Activated CD4-positive, alpha-beta T cell treated with anti-CD3 and anti-CD28 coated beads, Interleukin-2, amount 10 ng/mL, durations not matched to agents 24 days and 14 days (primary cell): ENCODE measurements around the gene NPIPB8. TPM values are rescaled to one million over a fixed set of nuclear protein-coding genes. Genes with fewer than 3 reads are reported as not detected.
A peak's percentile ranks its signal among the peaks of the same experiment; 100 is the strongest.
"Not testable (repeated sequence)": the region's sequence is repeated elsewhere in the genome, so short reads cannot be mapped to it uniquely, and the experiment has no call there.

Experiments
- DNase-seq: peaks from one replicate; pipeline ENCODE4 v3.0.0; 2022
- H3K27ac Mint-ChIP-seq: one replicate; pipeline ENCODE4 v1.8.0; 2022; ENCODE audit warnings: mild to moderate bottlenecking, mixed read lengths
- H3K27me3 Mint-ChIP-seq: one replicate; pipeline ENCODE4 v1.8.0; 2022; ENCODE audit warnings: mixed read lengths
- H3K36me3 Mint-ChIP-seq: one replicate; pipeline ENCODE4 v1.8.0; 2022; ENCODE audit warnings: low read depth, mild to moderate bottlenecking, mixed read lengths
- H3K4me1 Mint-ChIP-seq: one replicate; pipeline ENCODE4 v1.8.0; 2021; ENCODE audit warnings: mixed read lengths
- H3K4me3 Mint-ChIP-seq: one replicate; pipeline ENCODE4 v1.8.0; 2022; ENCODE audit warnings: mild to moderate bottlenecking, moderate library complexity, mixed read lengths
- H3K9me3 Mint-ChIP-seq: one replicate; pipeline ENCODE4 v1.8.0; 2021; ENCODE audit warnings: mixed read lengths
- intact Hi-C: fragments of 100-400 bp; cut with micrococcal nuclease; formaldehyde crosslinking; loops from one replicate; pipeline ENCODE4 v1.15.1; 2023
- total RNA-seq: library from RNA; stranded (reverse); gene quantifications from 2 replicates; pipeline ENCODE4 v1.2.3, GENCODE V29; 2022

Gene NPIPB8
- total RNA-seq, 1 donor from 2014 or later: 2.4 TPM

DNA sequence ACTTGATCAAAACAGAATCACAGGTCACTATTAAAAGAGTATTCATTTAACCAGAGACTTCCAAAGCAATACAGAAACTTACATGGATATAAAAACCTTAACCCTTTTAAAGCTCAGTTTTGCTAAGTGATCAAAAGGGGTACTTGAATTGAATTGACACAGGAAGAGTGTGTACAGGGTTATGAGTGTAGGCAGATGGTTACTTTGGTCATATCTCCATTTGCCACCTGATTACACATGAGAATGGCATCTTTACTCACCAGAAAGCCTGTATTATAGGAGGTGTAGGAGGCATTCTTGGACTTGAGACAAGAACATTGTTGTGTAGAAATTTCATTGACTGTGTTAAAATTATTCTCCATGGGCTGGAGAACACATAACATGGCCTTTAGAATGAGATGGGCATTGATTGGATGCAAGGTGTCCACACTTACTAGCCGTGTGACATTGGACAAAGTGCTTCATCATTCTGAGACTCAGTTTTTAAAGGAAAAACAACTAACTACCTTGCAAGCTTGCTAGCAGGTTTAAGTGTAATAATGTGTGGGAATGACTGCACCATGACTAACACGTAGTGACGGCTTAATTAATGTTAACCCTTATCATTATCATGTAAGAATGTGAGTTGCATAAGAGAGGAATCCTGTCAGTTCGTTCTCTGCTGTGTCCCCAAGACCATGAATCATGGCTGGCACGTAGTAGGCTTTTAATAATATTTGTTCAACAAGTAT, 1.6 kb upstream of the NPIPB8 start:
- intact Hi-C loops, H3K9me3 Mint-ChIP-seq, DNase-seq, H3K27ac Mint-ChIP-seq, H3K4me3 Mint-ChIP-seq, H3K36me3 Mint-ChIP-seq, H3K4me1 Mint-ChIP-seq, H3K27me3 Mint-ChIP-seq: not testable (repeated sequence)

DNA sequence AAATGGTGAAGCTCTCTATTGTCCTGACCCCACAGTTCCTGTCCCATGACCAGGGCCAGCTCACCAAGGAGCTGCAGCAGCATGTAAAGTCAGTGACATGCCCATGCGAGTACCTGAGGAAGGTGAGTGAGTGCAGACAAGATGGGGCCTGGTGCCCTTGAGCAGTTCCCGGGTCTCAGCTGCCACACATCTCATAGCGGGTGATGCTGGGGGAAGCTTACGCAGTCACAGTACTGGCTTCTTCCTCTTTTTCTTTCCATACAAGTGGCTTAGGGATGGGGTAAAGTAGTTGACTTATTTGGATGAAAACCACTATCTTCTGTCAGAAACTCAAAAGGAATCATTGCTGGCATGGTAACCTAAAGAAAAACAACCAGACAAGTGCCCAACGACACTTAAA, 494 bp downstream of the NPIPB8 start:
- H3K4me3 Mint-ChIP-seq, H3K9me3 Mint-ChIP-seq, DNase-seq, H3K4me1 Mint-ChIP-seq, intact Hi-C loops, H3K36me3 Mint-ChIP-seq, H3K27me3 Mint-ChIP-seq, H3K27ac Mint-ChIP-seq: not testable (repeated sequence)

DNA sequence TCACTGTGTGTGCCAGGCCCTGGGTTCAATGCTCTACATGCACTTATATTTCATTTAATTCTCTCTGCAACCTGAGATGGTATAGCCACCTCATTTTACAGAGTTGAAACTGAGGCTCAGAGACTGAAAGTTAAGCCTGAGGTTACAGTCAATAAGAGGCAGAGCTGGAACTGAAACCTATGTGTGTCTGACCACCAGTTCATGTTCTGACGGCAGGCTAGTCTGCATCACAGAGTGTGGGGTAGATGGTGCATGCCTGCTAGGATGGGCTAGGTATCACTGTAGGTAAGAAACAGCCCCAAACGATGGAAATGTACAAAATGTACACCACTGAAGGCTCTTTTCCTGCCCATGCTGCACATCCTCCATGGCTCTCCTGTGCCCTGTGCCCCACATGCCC, 2.1 kb downstream of the NPIPB8 start:
- intact Hi-C loops: not testable (repeated sequence)

DNA sequence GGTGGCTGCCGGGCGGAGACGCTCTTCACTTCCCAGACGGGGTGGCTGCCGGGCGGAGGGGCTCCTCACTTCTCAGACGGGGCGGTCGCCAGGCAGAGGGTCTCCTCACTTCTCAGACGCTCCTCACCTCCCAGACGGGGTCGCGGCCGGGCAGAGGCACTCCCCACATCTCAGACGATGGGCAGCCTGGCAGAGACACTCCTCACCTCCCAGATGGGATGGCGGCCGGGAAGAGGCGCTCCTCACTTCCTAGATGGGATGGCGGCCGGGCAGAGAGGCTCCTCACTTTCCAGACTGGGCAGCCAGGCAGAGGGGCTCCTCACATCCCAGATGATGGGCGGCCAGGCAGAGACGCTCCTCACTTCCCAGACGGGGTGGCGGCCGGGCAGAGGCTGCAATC, 28.4 kb downstream of the NPIPB8 start:
- H3K4me1 Mint-ChIP-seq, H3K27me3 Mint-ChIP-seq, H3K9me3 Mint-ChIP-seq, H3K36me3 Mint-ChIP-seq, DNase-seq, intact Hi-C loops, H3K27ac Mint-ChIP-seq, H3K4me3 Mint-ChIP-seq: not testable (repeated sequence)

More for the DNA sequence above, 2.1 kb downstream of the NPIPB8 start:
- H3K36me3 Mint-ChIP-seq, H3K27me3 Mint-ChIP-seq, H3K4me1 Mint-ChIP-seq, H3K4me3 Mint-ChIP-seq, H3K27ac Mint-ChIP-seq, H3K9me3 Mint-ChIP-seq: not testable (repeated sequence)
- DNase-seq: peak; percentile 37

DNA sequence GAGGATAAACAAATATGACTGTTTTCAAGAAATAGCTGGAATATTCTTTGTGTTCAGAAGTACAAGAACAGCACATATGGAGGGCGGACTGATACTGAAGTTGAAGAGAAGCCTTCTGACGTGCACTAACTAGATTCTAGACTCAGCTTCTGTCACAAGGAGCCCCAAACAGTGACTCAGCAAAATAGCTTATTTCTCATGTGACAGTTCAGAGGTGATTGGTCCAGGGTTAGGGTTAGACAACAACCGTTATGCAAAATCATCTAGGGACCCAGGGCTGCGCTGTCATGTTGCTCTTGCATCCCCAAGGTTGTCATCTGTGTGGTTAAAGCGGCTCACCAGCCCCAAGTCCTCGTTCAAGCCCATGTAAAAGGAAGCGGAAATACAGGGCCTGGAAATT, 29.6 kb downstream of the NPIPB8 start:
- H3K36me3 Mint-ChIP-seq, H3K4me3 Mint-ChIP-seq, H3K27me3 Mint-ChIP-seq, H3K4me1 Mint-ChIP-seq, DNase-seq, H3K9me3 Mint-ChIP-seq, H3K27ac Mint-ChIP-seq, intact Hi-C loops: not testable (repeated sequence)

DNA sequence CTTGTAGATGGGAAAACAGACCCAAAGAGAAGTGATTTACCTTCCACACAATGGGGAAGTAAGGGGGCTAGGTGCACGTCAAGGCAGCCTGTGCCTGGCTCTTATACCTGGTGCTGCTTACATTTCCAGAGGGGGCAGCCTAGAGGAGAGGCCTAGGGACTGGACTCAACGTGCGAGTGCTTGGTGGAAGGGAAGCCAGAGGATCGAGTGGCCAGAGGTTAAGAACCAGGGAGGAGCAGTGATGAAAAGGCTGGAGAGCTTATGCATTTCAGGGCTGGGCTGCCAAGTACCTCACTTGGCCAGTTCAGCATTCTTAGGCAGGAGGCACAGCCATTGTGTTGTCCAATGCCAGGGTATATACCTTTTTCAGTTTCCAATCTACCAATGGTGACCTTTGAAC, 30.3 kb downstream of the NPIPB8 start:
- intact Hi-C loops, H3K4me3 Mint-ChIP-seq, H3K9me3 Mint-ChIP-seq, H3K36me3 Mint-ChIP-seq, H3K4me1 Mint-ChIP-seq, DNase-seq, H3K27me3 Mint-ChIP-seq, H3K27ac Mint-ChIP-seq: not testable (repeated sequence)

DNA sequence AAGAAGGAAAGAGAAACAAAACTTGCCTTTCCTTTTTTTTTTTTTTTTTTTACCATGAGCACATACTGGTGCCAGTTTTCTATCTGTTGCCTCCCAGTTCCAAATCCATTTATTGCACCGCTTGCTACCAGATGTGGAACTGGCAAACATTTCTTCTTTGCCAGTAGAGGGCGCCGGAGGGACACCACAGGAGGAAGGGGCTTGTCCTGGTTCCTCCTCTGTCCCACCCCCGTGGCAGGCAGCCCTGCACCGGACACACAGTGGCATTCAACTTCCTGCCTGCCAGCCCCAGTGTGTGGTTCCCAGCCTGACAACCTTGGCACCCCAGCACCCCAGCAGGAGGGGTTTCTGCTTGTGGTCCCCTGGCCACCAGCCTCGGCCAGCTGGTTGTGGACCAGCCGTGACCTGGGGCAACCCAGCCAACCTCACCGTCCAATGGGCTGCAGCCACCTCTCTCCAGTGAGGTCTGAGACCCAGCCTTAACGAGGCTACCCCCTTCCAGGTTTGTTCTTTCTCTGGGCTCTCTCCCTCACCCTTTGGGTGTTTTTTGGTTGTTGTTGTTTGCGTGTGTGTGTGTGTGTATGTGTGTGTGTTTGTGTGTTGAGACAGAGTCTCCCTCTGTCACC, 50.6 kb downstream of the NPIPB8 start:
- H3K27me3 Mint-ChIP-seq, H3K36me3 Mint-ChIP-seq, H3K9me3 Mint-ChIP-seq, H3K27ac Mint-ChIP-seq, intact Hi-C loops, H3K4me1 Mint-ChIP-seq: not testable (repeated sequence)
- peak overlapping the region; percentile 39 for H3K4me3 Mint-ChIP-seq
- peak; percentile 45 for DNase-seq

DNA sequence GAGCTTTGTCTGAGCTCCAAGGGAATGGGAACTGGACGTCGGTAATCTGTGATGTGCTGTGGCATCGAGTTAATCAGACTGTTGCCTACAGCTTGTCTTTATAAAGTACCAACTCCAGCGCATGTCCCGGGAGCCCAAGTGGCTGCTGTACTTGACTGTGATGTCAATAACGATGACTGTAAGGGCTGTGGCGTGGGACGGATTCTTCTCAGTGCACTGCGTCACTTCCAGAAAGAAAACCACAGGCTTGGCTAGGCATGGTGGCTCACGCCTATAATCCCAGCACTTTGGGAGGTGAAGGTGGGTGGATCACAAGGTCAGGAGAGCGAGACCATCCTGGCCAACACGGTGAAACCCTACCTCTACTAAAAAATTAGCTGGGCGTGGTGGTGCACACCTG, 51.6 kb downstream of the NPIPB8 start:
- H3K27ac Mint-ChIP-seq, H3K27me3 Mint-ChIP-seq: not testable (repeated sequence)

DNA sequence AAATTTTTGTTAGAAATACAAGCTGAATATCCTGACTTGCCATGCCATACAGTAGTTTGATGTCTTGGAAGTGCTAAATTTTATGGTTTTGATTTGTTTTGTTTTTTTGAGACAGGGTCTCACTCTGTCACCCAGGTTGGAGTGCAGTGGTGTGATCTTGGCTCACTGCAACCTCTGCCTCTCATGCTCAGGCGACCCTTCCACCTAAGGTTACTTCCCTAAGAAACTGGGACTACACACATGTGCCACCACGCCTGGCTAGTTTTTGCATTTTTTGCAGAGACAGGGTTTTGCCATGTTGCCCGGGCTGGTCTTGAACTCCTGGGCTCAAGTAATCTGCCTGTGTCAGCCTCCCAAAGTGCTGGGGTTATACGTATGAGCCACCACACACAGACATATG, 53.9 kb downstream of the NPIPB8 start:
- intact Hi-C loops, H3K9me3 Mint-ChIP-seq, H3K27me3 Mint-ChIP-seq, H3K4me3 Mint-ChIP-seq, H3K27ac Mint-ChIP-seq, H3K4me1 Mint-ChIP-seq, H3K36me3 Mint-ChIP-seq: not testable (repeated sequence)
- peak; percentile 51 for DNase-seq

More for the DNA sequence above, 51.6 kb downstream of the NPIPB8 start:
- H3K4me3 Mint-ChIP-seq, H3K36me3 Mint-ChIP-seq, intact Hi-C loops, H3K4me1 Mint-ChIP-seq, H3K9me3 Mint-ChIP-seq, DNase-seq: not testable (repeated sequence)

DNA sequence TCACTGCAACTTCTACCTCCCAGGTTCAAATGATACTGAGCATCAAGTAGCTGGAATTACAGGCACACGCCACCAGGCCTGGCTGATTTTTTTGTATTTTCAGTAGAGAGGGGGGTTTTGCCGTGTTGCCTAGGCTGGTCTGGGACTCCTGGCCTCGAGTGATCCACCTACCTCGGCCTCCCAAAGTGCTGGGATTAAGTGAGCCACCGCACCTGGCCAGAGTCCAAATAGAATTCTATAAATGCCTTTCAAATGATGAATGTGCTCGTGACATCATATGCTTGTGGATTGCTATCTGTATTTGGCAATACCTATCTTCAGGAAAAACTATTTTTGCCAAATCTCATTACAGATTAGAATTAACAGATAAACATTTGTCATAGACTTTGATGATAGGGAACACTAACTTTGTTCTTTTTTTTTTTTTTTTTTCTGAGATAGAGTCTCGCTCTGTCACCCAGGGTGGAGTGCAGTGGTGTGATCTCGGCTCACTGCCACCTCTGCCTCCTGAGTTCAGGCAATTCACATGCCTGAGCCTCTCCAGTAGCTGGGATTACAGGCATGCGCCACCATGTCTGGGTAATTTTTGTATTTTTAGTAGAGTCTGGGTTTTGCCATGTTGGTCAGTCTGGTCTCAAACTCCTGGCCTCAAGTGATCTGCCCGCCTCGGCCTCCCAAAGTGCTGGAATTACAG, 55.5 kb downstream of the NPIPB8 start:
- intact Hi-C loops, H3K4me1 Mint-ChIP-seq, H3K9me3 Mint-ChIP-seq, H3K27me3 Mint-ChIP-seq, H3K36me3 Mint-ChIP-seq, H3K4me3 Mint-ChIP-seq, H3K27ac Mint-ChIP-seq, DNase-seq: not testable (repeated sequence)

DNA sequence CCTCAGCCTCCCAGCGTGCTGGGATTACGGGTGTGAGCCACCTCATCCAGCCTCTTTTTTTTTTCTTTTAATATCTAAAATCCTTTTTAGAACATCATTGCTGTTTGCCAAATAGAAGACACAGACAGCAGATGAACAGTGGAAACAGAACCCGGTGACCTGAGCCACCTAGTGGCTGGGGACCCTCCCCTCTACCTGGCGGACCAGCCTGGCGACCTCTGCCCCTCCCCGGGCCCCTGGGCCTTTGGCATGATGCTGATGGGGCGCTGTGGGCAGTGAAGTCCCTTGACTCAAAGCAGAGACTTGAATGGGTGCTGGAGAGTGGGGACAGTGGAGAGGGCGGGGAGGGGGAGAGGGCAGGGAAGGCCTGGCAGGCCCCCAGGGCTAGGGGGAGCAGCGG, 61.9 kb downstream of the NPIPB8 start:
- DNase-seq, H3K27ac Mint-ChIP-seq, H3K36me3 Mint-ChIP-seq, H3K9me3 Mint-ChIP-seq, H3K4me1 Mint-ChIP-seq, H3K27me3 Mint-ChIP-seq, intact Hi-C loops, H3K4me3 Mint-ChIP-seq: not testable (repeated sequence)

DNA sequence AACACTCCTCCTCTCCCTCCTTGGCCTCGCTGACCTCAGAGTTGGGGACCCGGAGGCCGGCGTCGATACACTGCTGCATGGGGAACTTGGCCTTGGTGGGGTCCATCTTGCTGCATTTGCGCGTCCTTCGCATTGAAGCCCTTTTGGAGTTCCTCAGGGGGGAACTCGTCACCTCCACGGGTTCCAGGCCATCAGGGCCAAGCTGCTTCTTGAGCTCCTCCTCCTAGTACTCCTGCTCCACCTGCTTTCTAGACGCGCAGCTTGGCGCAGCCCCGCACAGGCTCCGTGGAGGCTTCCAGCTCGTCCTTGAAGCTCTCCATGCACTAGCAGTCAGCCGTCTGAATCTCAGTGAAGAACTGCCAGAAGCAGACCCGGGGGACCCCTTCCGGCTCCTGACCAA, 62.5 kb downstream of the NPIPB8 start:
- peak; percentile 61 for DNase-seq
- H3K36me3 Mint-ChIP-seq, H3K27ac Mint-ChIP-seq, H3K4me3 Mint-ChIP-seq, H3K27me3 Mint-ChIP-seq, H3K9me3 Mint-ChIP-seq, intact Hi-C loops, H3K4me1 Mint-ChIP-seq: not testable (repeated sequence)

DNA sequence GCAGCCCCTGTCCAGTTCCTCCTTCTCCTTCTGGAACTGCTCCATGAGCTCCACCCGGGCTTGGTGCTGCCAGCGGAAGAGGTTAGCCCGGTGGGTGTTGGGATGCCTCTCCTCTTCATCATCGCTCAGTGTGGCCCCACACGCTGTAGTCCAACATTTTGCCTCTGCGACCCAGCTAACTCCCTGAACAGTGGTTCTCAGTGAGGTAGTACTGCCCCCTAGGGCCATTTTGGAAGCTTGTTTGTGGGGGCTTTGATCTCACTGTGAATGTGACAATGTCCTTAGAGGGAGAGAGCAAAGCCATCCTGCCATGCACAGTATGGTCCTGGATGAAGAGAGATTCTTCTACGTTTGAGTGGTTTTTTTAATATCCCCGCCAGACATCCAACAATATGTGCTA, 63.5 kb downstream of the NPIPB8 start:
- intact Hi-C loops, H3K4me3 Mint-ChIP-seq, DNase-seq, H3K9me3 Mint-ChIP-seq, H3K27me3 Mint-ChIP-seq, H3K4me1 Mint-ChIP-seq, H3K27ac Mint-ChIP-seq, H3K36me3 Mint-ChIP-seq: not testable (repeated sequence)

DNA sequence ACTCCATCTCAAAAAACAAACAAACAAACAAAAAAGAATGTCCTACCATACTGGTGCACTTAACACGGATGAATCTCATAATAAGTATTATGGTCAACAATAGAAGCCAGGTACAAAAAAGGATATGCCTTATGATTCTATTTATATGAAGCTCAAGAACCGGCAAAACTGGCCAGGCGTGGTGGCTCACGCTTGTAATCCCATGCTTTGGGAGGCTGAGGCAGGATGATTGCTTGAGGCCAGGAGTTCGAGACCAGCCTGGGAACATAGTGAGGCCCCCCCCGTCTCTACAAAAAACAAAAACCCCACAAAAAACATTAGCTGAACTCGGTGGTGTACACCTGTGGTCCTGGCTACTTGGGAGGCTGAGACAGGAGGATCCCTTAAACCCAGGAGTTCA, 66.4 kb downstream of the NPIPB8 start:
- H3K27me3 Mint-ChIP-seq, H3K4me1 Mint-ChIP-seq, H3K27ac Mint-ChIP-seq, H3K9me3 Mint-ChIP-seq, H3K36me3 Mint-ChIP-seq, H3K4me3 Mint-ChIP-seq, intact Hi-C loops: not testable (repeated sequence)
- peak; percentile 52 for DNase-seq
